PC-3 (cell line): ENCODE data around the gene GSTM4. TPM values are rescaled to one million over a fixed set of nuclear protein-coding genes. Genes with fewer than 3 reads are reported as not detected.
"Not testable (repeated sequence)": the region's sequence is repeated elsewhere in the genome, so short reads cannot be mapped to it uniquely, and the experiment has no call there.

ENCODE experiments used
- ATAC-seq: fragments of 200-7000 bp; cut with Tn5 transposase; 2 replicates; pipeline ENCODE4 v1.9.1; 2020; ENCODE audit warnings: mild to moderate bottlenecking, moderate library complexity
- BruUV-seq: library from RNA; stranded (reverse); fragments of 400-500 nt; replicated peaks from 2 replicates; lab custom pipeline; 2021; lab: Mats Ljungman, UMichigan
- CTCF ChIA-PET: fragments of 300-600 bp; sonication (Branson Sonifier 250); formaldehyde crosslinking; loops from one replicate; lab custom pipeline; 2022; ENCODE audit warnings: antibody characterized with exemption; lab: Charles Lee
- POLR2A ChIA-PET: fragments of 300-600 bp; sonication (Branson Sonifier 250); formaldehyde crosslinking; loops from one replicate; lab custom pipeline; 2022; ENCODE audit warnings: antibody characterized with exemption; ENCODE audit not compliant: unreplicated experiment; lab: Charles Lee
- DNase-seq: peaks from one replicate; pipeline ENCODE4 v3.0.0-alpha.2; 2015
- H2AFZ ChIP-seq: fragments of 300-600 bp; sonication (generic); 2 replicates; pipeline ENCODE4 v1.6.0; 2016; ENCODE audit warnings: antibody characterized with exemption, low read length
- H3F3A ChIP-seq: fragments of 300-600 bp; sonication (generic); one replicate; pipeline ENCODE4 v1.6.0; 2017; ENCODE audit warnings: antibody characterized with exemption, low read length, control low read depth, mild to moderate bottlenecking; ENCODE audit not compliant: unreplicated experiment
- H3K27ac ChIP-seq: fragments of 300-600 bp; sonication (generic); 2 replicates; pipeline ENCODE4 v1.5.1; 2016; ENCODE audit warnings: mild to moderate bottlenecking, low read length
- H3K27me3 ChIP-seq: fragments of 300-600 bp; sonication (generic); 2 replicates; pipeline ENCODE4 v1.6.1; 2016; ENCODE audit warnings: low read length, mixed read lengths
- H3K36me3 ChIP-seq: fragments of 300-600 bp; sonication (generic); 2 replicates; pipeline ENCODE4 v1.6.1; 2016; ENCODE audit warnings: low read depth, mixed run types, low read length, mixed read lengths
- H3K4me1 ChIP-seq: fragments of 300-600 bp; sonication (generic); 2 replicates; pipeline ENCODE4 v1.5.1; 2016; ENCODE audit warnings: low read length; ENCODE audit not compliant: insufficient read depth
- H3K4me2 ChIP-seq: fragments of 300-600 bp; sonication (generic); 2 replicates; pipeline ENCODE4 v1.6.0; 2016; ENCODE audit warnings: low read length
- H3K4me3 ChIP-seq: fragments of 300-600 bp; sonication (generic); 2 replicates; pipeline ENCODE4 v1.5.1; 2016; ENCODE audit warnings: mild to moderate bottlenecking, low read length, mixed read lengths
- H3K79me2 ChIP-seq: fragments of 300-600 bp; sonication (generic); 2 replicates; pipeline ENCODE4 v1.6.1; 2017; ENCODE audit warnings: low read length, mixed read lengths
- H3K9ac ChIP-seq: fragments of 300-600 bp; sonication (generic); 2 replicates; pipeline ENCODE4 v1.6.0; 2016; ENCODE audit warnings: mild to moderate bottlenecking, low read length
- H3K9me2 ChIP-seq: fragments of 300-600 bp; sonication (generic); replicated peaks from 2 replicates; pipeline ENCODE4 v1.6.1; 2016; ENCODE audit warnings: mixed run types, low read length, mixed read lengths
- H3K9me3 ChIP-seq: fragments of 300-600 bp; sonication (generic); 2 replicates; pipeline ENCODE4 v1.6.1; 2016; ENCODE audit warnings: low read length, mixed read lengths
- H4K20me1 ChIP-seq: fragments of 300-600 bp; sonication (generic); 2 replicates; pipeline ENCODE4 v1.6.1; 2016; ENCODE audit warnings: low read length, mixed read lengths
- EZH2 ChIP-seq: fragments of 300-600 bp; sonication (generic); IDR thresholded peaks from one replicate; pipeline ENCODE4 v1.6.1; 2017; ENCODE audit warnings: antibody characterized with exemption, mild to moderate bottlenecking, low read length; ENCODE audit not compliant: unreplicated experiment
- EZH2phosphoT487 ChIP-seq: fragments of 300-600 bp; sonication (generic); IDR thresholded peaks from 2 replicates; pipeline ENCODE4 v1.6.1; 2018; ENCODE audit warnings: mild to moderate bottlenecking, antibody characterized with exemption, low read length, borderline replicate concordance
- intact Hi-C: fragments of 100-400 bp; cut with micrococcal nuclease; formaldehyde crosslinking; loops from 2 replicates; pipeline ENCODE4 v1.9.0; 2023
- total RNA-seq: library from RNA; depleted of rRNA; stranded (reverse); fragments of >200 nt; gene quantifications from 2 replicates; pipeline ENCODE4 v1.2.3, GENCODE V29; 2014
- TF ChIP-seq, protein P1 (sequence below): fragments of 300-600 bp; sonication (generic); conservative IDR thresholded peaks from 2 replicates; pipeline ENCODE4 v1.5.1; 2017; ENCODE audit warnings: antibody characterized with exemption, low read depth, mild to moderate bottlenecking, low read length

The GSTM4 gene
- total RNA-seq, 1 experiment from 2014 or later, result 25.9 TPM

DNA sequence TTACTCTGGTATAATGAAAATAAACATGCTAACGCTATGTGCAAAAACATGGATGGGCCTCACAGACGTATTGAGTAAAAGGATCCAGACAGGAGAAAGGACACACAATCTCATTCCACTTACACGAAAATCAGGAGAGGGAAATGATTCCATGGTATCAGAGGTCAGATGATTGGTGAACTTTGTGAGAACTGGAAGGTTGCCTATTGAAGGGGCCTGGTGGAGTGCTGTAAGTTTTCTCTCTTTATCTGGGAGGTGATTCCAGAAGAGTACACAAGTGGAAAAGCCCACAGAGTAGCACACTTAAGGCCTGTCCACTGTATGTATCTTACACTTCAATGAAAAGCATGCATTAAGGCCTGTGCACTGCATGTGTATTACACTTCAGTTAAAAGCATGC lies 21.6 kb downstream of the GSTM4 start:
- Histone ChIP-seq H3K27me3 (no peaks in the 10 kb centered on the region), H3K4me1 (0 out of 2 replicates have a peak, but pooled peaks cover 3% of the 10 kb centered on the region), H3K9me2 (no peaks in the 10 kb centered on the region), H2AFZ (no peak overlapping the region), H3F3A (no peaks in the 10 kb centered on the region), H3K79me2 (no peaks in the 10 kb centered on the region), H4K20me1 (no peaks in the 10 kb centered on the region), H3K4me3 (no peak overlapping the region), H3K36me3 (no peaks in the 10 kb centered on the region), H3K27ac (no peak overlapping the region), H3K4me2 (no peak overlapping the region), H3K9ac (no peak overlapping the region), H3K9me3 (no peaks in the 10 kb centered on the region)
- TF ChIP-seq EZH2phosphoT487 (no peak), EZH2 (no peak)
- TF ChIP-seq, protein P1, sequence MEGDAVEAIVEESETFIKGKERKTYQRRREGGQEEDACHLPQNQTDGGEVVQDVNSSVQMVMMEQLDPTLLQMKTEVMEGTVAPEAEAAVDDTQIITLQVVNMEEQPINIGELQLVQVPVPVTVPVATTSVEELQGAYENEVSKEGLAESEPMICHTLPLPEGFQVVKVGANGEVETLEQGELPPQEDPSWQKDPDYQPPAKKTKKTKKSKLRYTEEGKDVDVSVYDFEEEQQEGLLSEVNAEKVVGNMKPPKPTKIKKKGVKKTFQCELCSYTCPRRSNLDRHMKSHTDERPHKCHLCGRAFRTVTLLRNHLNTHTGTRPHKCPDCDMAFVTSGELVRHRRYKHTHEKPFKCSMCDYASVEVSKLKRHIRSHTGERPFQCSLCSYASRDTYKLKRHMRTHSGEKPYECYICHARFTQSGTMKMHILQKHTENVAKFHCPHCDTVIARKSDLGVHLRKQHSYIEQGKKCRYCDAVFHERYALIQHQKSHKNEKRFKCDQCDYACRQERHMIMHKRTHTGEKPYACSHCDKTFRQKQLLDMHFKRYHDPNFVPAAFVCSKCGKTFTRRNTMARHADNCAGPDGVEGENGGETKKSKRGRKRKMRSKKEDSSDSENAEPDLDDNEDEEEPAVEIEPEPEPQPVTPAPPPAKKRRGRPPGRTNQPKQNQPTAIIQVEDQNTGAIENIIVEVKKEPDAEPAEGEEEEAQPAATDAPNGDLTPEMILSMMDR, result no peak
- no TSS peak for BruUV-seq
- DNase-seq (no peak), ATAC-seq (no peak)
- intact Hi-C loops, result no loop called here
- CTCF ChIA-PET, result interaction anchor here (0.5 kb wide), 1 partner anchor 74 kb away, joined by 4 read pairs; no protein-coding TSS in a partner anchor
- POLR2A ChIA-PET, result no interaction called here

DNA sequence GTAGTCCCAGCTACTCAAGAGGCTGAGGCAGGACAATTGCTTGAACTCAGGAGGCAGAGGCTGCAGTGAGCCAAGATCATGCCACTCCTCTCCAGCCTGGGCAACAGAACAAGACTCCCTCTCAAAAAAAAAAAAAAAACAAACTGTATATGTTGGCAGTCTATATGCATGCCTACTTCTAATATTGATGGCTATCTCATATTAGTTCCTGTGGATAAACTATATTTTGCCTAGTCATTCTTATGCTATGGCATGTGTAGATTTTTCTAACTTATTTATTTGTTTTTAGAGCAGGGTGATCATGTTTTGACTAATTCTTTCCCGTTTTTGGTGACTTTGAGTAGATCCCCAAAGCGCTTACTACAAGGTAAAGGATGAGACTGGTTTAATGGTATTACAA lies 22.7 kb downstream of the GSTM4 start:
- ATAC-seq, result not testable (repeated sequence)

DNA sequence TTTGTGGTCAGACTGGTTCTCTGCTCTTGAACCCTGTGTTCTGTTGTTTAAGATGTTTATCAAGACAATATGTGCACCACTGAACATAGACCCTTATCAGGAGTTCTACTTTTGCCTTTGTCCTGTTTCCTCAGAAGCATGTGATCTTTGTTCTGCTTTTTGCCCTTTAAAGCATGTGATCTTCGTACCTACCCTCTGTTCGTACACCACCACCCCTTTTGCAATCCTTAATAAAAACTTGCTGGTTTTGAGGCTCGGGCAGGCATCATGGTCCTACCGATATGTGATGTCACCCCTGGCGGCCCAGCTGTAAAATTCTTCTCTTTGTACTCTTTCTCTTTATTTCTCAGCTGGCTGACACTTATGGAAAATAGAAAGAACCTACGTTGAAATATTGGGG lies 28.9 kb downstream of the GSTM4 start:
- intact Hi-C loops, H4K20me1 ChIP-seq, H3K36me3 ChIP-seq, H3K4me3 ChIP-seq, H2AFZ ChIP-seq, POLR2A ChIA-PET, H3K27me3 ChIP-seq, H3K4me1 ChIP-seq, H3K9me3 ChIP-seq, H3K9ac ChIP-seq, CTCF ChIA-PET, DNase-seq, BruUV-seq, ATAC-seq, H3K79me2 ChIP-seq, H3K9me2 ChIP-seq, H3F3A ChIP-seq, H3K27ac ChIP-seq, H3K4me2 ChIP-seq: not testable (repeated sequence)

More for the DNA sequence above, 22.7 kb downstream of the GSTM4 start:
- H3K4me1 ChIP-seq, H3K9me3 ChIP-seq, H3K9ac ChIP-seq, CTCF ChIA-PET, H3K27ac ChIP-seq, H3F3A ChIP-seq, H3K4me2 ChIP-seq, H3K9me2 ChIP-seq, H2AFZ ChIP-seq, H3K4me3 ChIP-seq, DNase-seq, BruUV-seq, H3K79me2 ChIP-seq, H4K20me1 ChIP-seq, H3K27me3 ChIP-seq, H3K36me3 ChIP-seq, POLR2A ChIA-PET, intact Hi-C loops: not testable (repeated sequence)

DNA sequence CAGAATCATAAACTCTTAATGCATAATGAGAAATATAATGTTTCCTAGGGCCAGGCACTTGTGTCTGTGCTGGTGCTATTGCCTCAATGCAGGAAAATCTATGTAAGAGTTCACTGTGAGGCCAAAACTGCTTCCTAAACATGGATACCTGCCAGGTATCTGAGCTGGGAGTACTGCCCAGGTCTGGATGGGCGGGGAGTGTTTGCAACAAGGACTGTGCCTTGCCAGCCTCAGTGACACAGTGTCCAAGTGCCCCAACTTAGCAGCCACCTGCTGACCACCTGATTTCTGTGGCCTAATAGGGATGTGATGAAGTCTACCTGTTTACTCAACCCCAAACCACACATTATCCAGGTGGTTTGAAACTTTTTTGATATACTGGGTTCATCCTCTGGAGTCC lies 29.5 kb downstream of the GSTM4 start:
- H3K4me2 ChIP-seq, BruUV-seq, H3K36me3 ChIP-seq, H3K9me2 ChIP-seq, H4K20me1 ChIP-seq, POLR2A ChIA-PET, intact Hi-C loops, H2AFZ ChIP-seq, DNase-seq, H3K4me3 ChIP-seq, H3K79me2 ChIP-seq, H3K9ac ChIP-seq, CTCF ChIA-PET, ATAC-seq, H3K4me1 ChIP-seq, H3K27ac ChIP-seq, H3K27me3 ChIP-seq, H3F3A ChIP-seq, H3K9me3 ChIP-seq: not testable (repeated sequence)

DNA sequence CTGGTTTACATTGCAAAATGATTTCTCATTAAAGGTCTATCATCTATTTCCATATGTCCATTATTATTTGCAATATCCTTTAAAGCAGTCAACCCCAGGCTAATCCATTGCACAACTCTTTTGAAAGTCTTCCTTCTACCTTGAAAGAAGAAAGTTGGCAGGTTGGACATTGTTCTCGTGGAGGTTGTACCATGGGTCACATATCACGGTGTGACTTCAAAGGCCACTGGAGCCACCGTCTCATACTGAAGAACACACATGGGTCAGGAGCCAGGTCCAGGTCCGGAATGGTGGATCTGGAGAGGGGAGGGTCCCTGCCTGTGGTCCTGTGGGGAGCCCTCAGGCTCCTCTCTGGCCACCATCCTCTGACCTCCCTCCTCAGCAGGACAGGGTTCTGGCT lies 30.0 kb downstream of the GSTM4 start:
- H4K20me1 ChIP-seq, H3K4me3 ChIP-seq, BruUV-seq, CTCF ChIA-PET, DNase-seq, H3K9ac ChIP-seq, H3K9me3 ChIP-seq, intact Hi-C loops, H3K9me2 ChIP-seq, H3K27ac ChIP-seq, H3K4me2 ChIP-seq, H3K36me3 ChIP-seq, ATAC-seq, POLR2A ChIA-PET, H2AFZ ChIP-seq, H3K27me3 ChIP-seq, H3K79me2 ChIP-seq, H3K4me1 ChIP-seq, H3F3A ChIP-seq: not testable (repeated sequence)

DNA sequence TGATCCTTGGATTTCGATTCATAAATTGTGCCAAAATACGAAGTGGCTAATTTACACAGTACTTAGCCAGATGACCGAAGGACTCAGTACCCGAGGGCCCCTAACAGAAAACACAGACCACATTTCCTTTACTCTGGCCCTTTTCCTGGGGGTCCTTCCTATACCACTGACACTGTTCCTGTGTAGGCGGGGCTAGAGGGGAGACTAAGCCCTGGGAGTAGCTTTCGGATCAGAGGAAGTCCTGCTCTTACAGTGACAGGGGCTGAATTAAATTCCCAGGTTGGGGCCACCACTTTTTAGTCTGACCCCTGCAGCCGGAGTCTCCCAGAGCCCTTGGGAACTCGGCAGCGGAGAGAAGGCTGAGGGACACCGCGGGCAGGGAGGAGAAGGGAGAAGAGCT lies 31.2 kb downstream of the GSTM4 start:
- H3K79me2 ChIP-seq, H3K4me1 ChIP-seq, H3K9ac ChIP-seq, H3K9me2 ChIP-seq, POLR2A ChIA-PET, DNase-seq, intact Hi-C loops, H3K27ac ChIP-seq, H4K20me1 ChIP-seq, H3K27me3 ChIP-seq, H3K4me2 ChIP-seq, H3F3A ChIP-seq, BruUV-seq, H2AFZ ChIP-seq, H3K9me3 ChIP-seq, CTCF ChIA-PET, ATAC-seq, H3K36me3 ChIP-seq, H3K4me3 ChIP-seq: not testable (repeated sequence)
